ENCODE measurements around the gene LRRC8B.

DNA sequence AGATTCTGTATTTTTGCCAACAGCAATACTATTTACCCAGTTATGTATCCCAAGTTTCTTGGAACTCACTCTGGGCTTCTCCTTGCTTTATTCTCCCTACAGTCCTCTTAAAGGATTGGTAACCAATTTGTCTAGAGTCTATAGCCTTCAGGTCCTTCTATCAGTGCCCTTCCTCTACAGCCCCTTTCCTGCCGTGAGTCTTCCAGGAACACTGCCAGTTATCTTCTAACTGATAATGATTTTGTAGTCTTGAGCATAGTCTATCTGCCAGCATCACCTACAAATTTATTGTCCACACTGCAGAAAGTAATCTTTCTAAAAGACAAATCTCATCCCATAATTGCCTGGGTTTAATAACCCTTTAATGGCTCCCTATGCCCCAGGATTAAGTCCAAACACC lies 8.2 kb downstream of the LRRC8B start:
- TF ChIP-seq EZH2 (IDR thresholded peaks at IDR 0.05; ENCODE audit: insufficient read depth, poor library complexity, severe bottlenecking) (no peak), EZH2phosphoT487 (IDR thresholded peaks at IDR 0.05; ENCODE audit: insufficient read depth, low read depth) (no peak)

Measured in GM23248 (cell line).